K562 (cell line): ENCODE data around the gene PCDH1. TPM values are rescaled to one million over a fixed set of nuclear protein-coding genes. Genes with fewer than 3 reads are reported as not detected.

Source experiments
- ATAC-seq: fragments of 200-7000 bp; cut with Tn5 transposase; 3 replicates; pipeline ENCODE4 v1.9.1; 2020; ENCODE audit warnings: moderate library complexity
- BruUV-seq: library from RNA; stranded (reverse); fragments of 400-500 nt; replicated peaks from 2 replicates; lab custom pipeline; 2021; lab: Mats Ljungman, UMichigan
- CTCF ChIA-PET: fragments of 300-600 bp; formaldehyde crosslinking; extraction: SDS; loops from one replicate; lab custom pipeline; 2021; ENCODE audit warnings: low intra/inter-chr PET ratio; lab: Yijun Ruan, JAX
- POLR2A ChIA-PET: fragments of 300-600, 350-650 bp; sonication (Branson Sonifier 250); formaldehyde crosslinking; extraction: SDS; loops from one replicate; lab custom pipeline; 2021; ENCODE audit warnings: antibody characterized with exemption, inconsistent platforms; lab: Yijun Ruan, JAX
- DNase-seq, 4 experiments: peaks; one replicate each; pipeline versions ENCODE4 v3.0.0 to v3.0.0-alpha.2; 2011 to 2018; ENCODE audit warnings: low spot score in 3 of 4, mixed read lengths in 3 of 4; ENCODE audit errors: extremely low read depth in 1 of 4
- FAIRE-seq: peaks from 2 replicates; lab custom pipeline; 2011; peaks lifted over from hg19 to GRCh38; lab: Jason Lieb, UNC
- H2AFZ ChIP-seq: 2 replicates; pipeline ENCODE4 v1.6.0; 2011; ENCODE audit warnings: low read depth, low read length, control low read depth, inconsistent platforms
- H3K27ac ChIP-seq: fragments of 200-600 bp; 3 replicates; pipeline ENCODE4 v1.8.0; 2011; ENCODE audit warnings: low read depth, mild to moderate bottlenecking, control low read depth, inconsistent platforms, low read length, moderate library complexity, mixed read lengths; ENCODE audit errors: extremely low read depth
- H3K27me3 ChIP-seq, 2 experiments: fragments of 300-600 bp in 1 of 2; 2 replicates in 1 of 2; 3 replicates in 1 of 2; pipeline versions ENCODE4 v1.6.0 to v1.8.0; 2011; ENCODE audit warnings: inconsistent platforms in 2 of 2, low read length in 2 of 2, mild to moderate bottlenecking in 1 of 2, mixed read lengths in 1 of 2, moderate library complexity in 1 of 2; ENCODE audit not compliant: control insufficient read depth in 2 of 2, insufficient read depth in 2 of 2
- H3K36me3 ChIP-seq: fragments of 300-600 bp; 3 replicates; pipeline ENCODE4 v1.8.0; 2011; ENCODE audit warnings: mild to moderate bottlenecking, low read length, inconsistent platforms; ENCODE audit not compliant: control insufficient read depth, insufficient read depth
- H3K4me1 ChIP-seq, 2 experiments: fragments of 200-600 bp in 1 of 2; replicated peaks in 1 of 2; 2 replicates in 1 of 2; 3 replicates in 1 of 2; pipeline versions ENCODE4 v1.5.1 to v1.8.0; 2011; ENCODE audit warnings: inconsistent platforms in 2 of 2, low read length in 2 of 2, mild to moderate bottlenecking in 1 of 2, mixed read lengths in 1 of 2, moderate library complexity in 1 of 2; ENCODE audit not compliant: control insufficient read depth in 2 of 2, insufficient read depth in 2 of 2
- H3K4me2 ChIP-seq: 2 replicates; pipeline ENCODE4 v1.6.1; 2011; ENCODE audit warnings: low read length, control low read depth, inconsistent platforms, mixed read lengths; ENCODE audit not compliant: insufficient read depth
- H3K4me3 ChIP-seq: fragments of 200-600 bp; sonication (generic), shearing (Covaris generic); 2 replicates; pipeline ENCODE4 v1.5.1; 2016; ENCODE audit warnings: control low read depth, inconsistent platforms
- H3K79me2 ChIP-seq: fragments of 200-600 bp; 3 replicates; pipeline ENCODE4 v1.8.0; 2011; ENCODE audit warnings: low read length, inconsistent platforms; ENCODE audit not compliant: control insufficient read depth, insufficient read depth
- H3K9ac ChIP-seq, 2 experiments: 2 replicates each; pipeline versions ENCODE4 v1.6.0 to v1.6.1; 2011; ENCODE audit warnings: low read depth in 2 of 2, low read length in 2 of 2, control low read depth in 1 of 2, inconsistent platforms in 1 of 2, mild to moderate bottlenecking in 1 of 2, mixed read lengths in 1 of 2; ENCODE audit not compliant: insufficient read depth in 1 of 2
- H3K9me1 ChIP-seq: one replicate; pipeline ENCODE4 v1.6.0; 2011; ENCODE audit warnings: inconsistent platforms, mild to moderate bottlenecking, low read length, moderate library complexity; ENCODE audit not compliant: control insufficient read depth, insufficient read depth
- H3K9me3 ChIP-seq: replicated peaks from 2 replicates; pipeline ENCODE4 v1.5.1; 2011; ENCODE audit warnings: low read depth, low read length, inconsistent platforms; ENCODE audit not compliant: control insufficient read depth, insufficient read depth
- H4K20me1 ChIP-seq: replicated peaks from 2 replicates; pipeline ENCODE4 v1.6.1; 2011; ENCODE audit warnings: low read length, inconsistent platforms, mixed read lengths; ENCODE audit not compliant: control insufficient read depth, insufficient read depth
- CBFA2T3 ChIP-seq: fragments of 450-650 bp; IDR thresholded peaks from 2 replicates; pipeline ENCODE4 v1.6.1; 2017
- ILK ChIP-seq: fragments of 450-650 bp; IDR thresholded peaks from 2 replicates; pipeline ENCODE4 v1.6.1; 2016; ENCODE audit warnings: missing genetic modification characterization, low read depth, mild to moderate bottlenecking, missing compliant biosample characterization, moderate library complexity, borderline replicate concordance
- LCOR ChIP-seq: sonication (generic); formaldehyde crosslinking; IDR thresholded peaks from 2 replicates; pipeline ENCODE4 v1.8.0; 2022; ENCODE audit warnings: mild to moderate bottlenecking, missing genetic modification reagents
- MITF ChIP-seq: IDR thresholded peaks from 2 replicates; pipeline ENCODE4 v1.6.1; 2014; ENCODE audit warnings: antibody characterized with exemption
- NFYB ChIP-seq: IDR thresholded peaks from 2 replicates; pipeline ENCODE4 v1.6.1; 2011; ENCODE audit warnings: mild to moderate bottlenecking, moderate library complexity; ENCODE audit not compliant: insufficient read length; ENCODE audit errors: extremely low read depth
- RB1 ChIP-seq: fragments of 450-650 bp; IDR thresholded peaks from 2 replicates; pipeline ENCODE4 v1.6.1; 2017; ENCODE audit warnings: low read depth, mild to moderate bottlenecking
- RHOXF2B ChIP-seq: fragments of 250-450 bp; sonication (Bioruptor Pico); conservative IDR thresholded peaks from 2 replicates; pipeline ENCODE4 v1.5.1; 2021
- SAFB2 ChIP-seq: fragments of 200-400 bp; formaldehyde crosslinking; IDR thresholded peaks from 2 replicates; pipeline ENCODE4 v1.6.1; 2018; ENCODE audit warnings: borderline replicate concordance, low read length, low read depth, moderate library complexity; ENCODE audit not compliant: severe bottlenecking
- SOX6 ChIP-seq: fragments of 450-650 bp; IDR thresholded peaks from 2 replicates; pipeline ENCODE4 v1.6.1; 2014; ENCODE audit warnings: mild to moderate bottlenecking
- TAL1 ChIP-seq: fragments of 450-650 bp; IDR thresholded peaks from 2 replicates; pipeline ENCODE4 v1.6.1; 2016; ENCODE audit warnings: mild to moderate bottlenecking
- TCF3 ChIP-seq: sonication (generic); formaldehyde crosslinking; IDR thresholded peaks from 2 replicates; pipeline ENCODE4 v1.4.0; 2020; ENCODE audit warnings: mild to moderate bottlenecking, missing genetic modification reagents
- TCF7L2 ChIP-seq: fragments of 150-350 bp; IDR thresholded peaks from 2 replicates; pipeline ENCODE4 v1.6.1; 2016; ENCODE audit warnings: low read depth, mild to moderate bottlenecking, low read length, moderate library complexity
- TEAD4 ChIP-seq, 2 experiments: sonication (generic) in 1 of 2; formaldehyde crosslinking in 1 of 2; IDR thresholded peaks; 2 replicates each; pipeline versions ENCODE4 v1.6.1 to v1.8.0; 2012 to 2022; ENCODE audit warnings: borderline replicate concordance in 1 of 2, inconsistent platforms in 1 of 2, low read length in 1 of 2, mild to moderate bottlenecking in 1 of 2, missing genetic modification reagents in 1 of 2
- TFAP4 ChIP-seq: sonication (generic); formaldehyde crosslinking; IDR thresholded peaks from 2 replicates; pipeline ENCODE4 v1.8.0; 2022; ENCODE audit warnings: missing genetic modification reagents, mild to moderate bottlenecking, moderate library complexity, borderline replicate concordance
- VEZF1 ChIP-seq: fragments of 200-800 bp; sonication (Bioruptor generic); IDR thresholded peaks from 2 replicates; pipeline ENCODE4 v1.6.1; 2017; ENCODE audit warnings: missing genetic modification characterization, missing compliant biosample characterization
- YY1 ChIP-seq, 3 experiments: IDR thresholded peaks; 2 replicates each; pipeline ENCODE4 v1.6.1; 2011; ENCODE audit warnings: low read length in 2 of 3, mild to moderate bottlenecking in 2 of 3, moderate library complexity in 2 of 3, borderline replicate concordance in 1 of 3, control low read depth in 1 of 3, low read depth in 1 of 3; ENCODE audit not compliant: insufficient read depth in 3 of 3, insufficient replicate concordance in 2 of 3, control insufficient read depth in 1 of 3, insufficient read length in 1 of 3; ENCODE audit errors: extremely low read depth in 1 of 3
- ZNF146 ChIP-seq: IDR thresholded peaks from one replicate; pipeline ENCODE4 v1.6.1; 2018; ENCODE audit warnings: missing compliant biosample characterization; ENCODE audit not compliant: unreplicated experiment
- WGBS: fragments of 100-300 bp; shearing (Covaris generic); methylation state at CpG from one replicate; pipeline ENCODE4 v1.1.6; 2016; ENCODE audit warnings: low coverage, mixed read lengths; ENCODE audit not compliant: insufficient coverage; ENCODE audit errors: missing lambda C conversion rate; 5-methylcytosine and 5-hydroxymethylcytosine counted together
- in situ Hi-C: fragments of 300-500 bp; cut with MboI; formaldehyde crosslinking; loops from 4 replicates; pipeline ENCODE4 v1.15.0; 2018; ENCODE audit warnings: inconsistent platforms, mixed read lengths
- intact Hi-C: fragments of 100-400 bp; cut with micrococcal nuclease; formaldehyde crosslinking; loops from 2 replicates; pipeline ENCODE4 v1.14.2; 2022
- polyA plus RNA-seq, 8 experiments: library from polyadenylated mRNA; depleted of rRNA in 4 of 8; stranded (reverse) in 5 of 8; unstranded in 3 of 8; fragments of >200 nt; fragmentation: Nextera tagmentation in 2 of 8; fragmentation: Illumina TruSeq in 1 of 8; extraction: Ambion mirVana in 2 of 8; extraction: Trizol in 1 of 8; gene quantifications; 2 replicates each; pipeline versions ENCODE4 v1.2.1 to v1.2.3, GENCODE V29; 2011 to 2014; ENCODE audit warnings: inconsistent platforms in 1 of 8, missing spikeins in 1 of 8
- total RNA-seq, 7 experiments: library from RNA; depleted of rRNA in 6 of 7; stranded (reverse); fragments of >200 nt in 6 of 7; fragmentation: Illumina TruSeq in 2 of 7; extraction: Trizol in 2 of 7; gene quantifications; 2 replicates each; pipeline versions ENCODE4 v1.2.1 to v1.2.3, GENCODE V29; 2011 to 2021; ENCODE audit warnings: low replicate concordance in 1 of 7

PCDH1 gene
- total and polyA plus RNA-seq, 9 of the 15 experiments (the other 6 are each of a cell fraction or from before 2014, with no cell fraction given) = 0.11 to 3.6 (median 1.9) TPM; not detected in 1

- in situ Hi-C loops = loop anchor here (10.0 kb wide), 1 partner anchor 112 kb away; no protein-coding TSS in a partner anchor
- Histone ChIP-seq H3K4me1 (peaks cover 2 to 9% of the 10 kb centered on the region in 2 experiments), H3K9me1 (no peaks in the 10 kb centered on the region), H3K27ac (no peak overlapping the region), H3K4me3 (no peak overlapping the region), H4K20me1 (no peaks in the 10 kb centered on the region), H3K4me2 (no peak overlapping the region), H3K27me3 (peaks cover 4 to 11% of the 10 kb centered on the region in 2 experiments; a peak in 3 of 5 replicates), H3K9ac (no peak overlapping the region), H3K36me3 (no peaks in the 10 kb centered on the region), H3K9me3 (no peaks in the 10 kb centered on the region), H3K79me2 (no peaks in the 10 kb centered on the region), H2AFZ (no peak overlapping the region; the same call in 1 of the 2 replicates)
- DNase-seq = peak; percentile 39 to 55 (median 50)
- BruUV-seq = no TSS peak
- POLR2A ChIA-PET = interaction anchor here (0.9 kb wide), 1 partner anchor 8 kb away, joined by 3 read pairs; no protein-coding TSS in a partner anchor
- CTCF ChIA-PET = no interaction called here
- ATAC-seq = peak; percentile 45
- 5% methylated on average over 9 of the region's 11 CpGs for WGBS
- FAIRE-seq = peak; percentile 67
- intact Hi-C loops = loop anchor here (2.0 to 10.0 kb wide), 2 partner anchors 62 to 148 kb away; partner anchors contain the start of genes PCDH1 and RNF14
- TF ChIP-seq NFYB (no peak), SAFB2 (no peak), TCF7L2 (no peak), RHOXF2B (CRISPR knock-in tag) (no peak), TFAP4 (CRISPR knock-in tag) (peak; percentile 59; the same call in 1 of the 2 replicates), RB1 (no peak), YY1 (IDR thresholded peaks at IDR 0.05; ENCODE audit: borderline replicate concordance in 1 of 3, control insufficient read depth in 1 of 3, extremely low read depth in 1 of 3, insufficient read depth in 3 of 3, insufficient read length in 1 of 3, insufficient replicate concordance in 2 of 3, low read depth in 1 of 3, low read length in 2 of 3) (no peak), VEZF1 (peak; percentile 32; the same call in 1 of the 2 replicates), CBFA2T3 (peak; percentile 66), MITF (no peak), TEAD4 (IDR thresholded peaks at IDR 0.05; ENCODE audit: low read length) (peak; percentile 17; the same call in 1 of the 2 replicates), TEAD4 (CRISPR knock-in tag; IDR thresholded peaks at IDR 0.05; ENCODE audit: borderline replicate concordance) (no peak), LCOR (CRISPR knock-in tag) (no peak), SOX6 (peak; percentile 25; the same call in 1 of the 2 replicates), TAL1 (peak; percentile 30; the same call in 1 of the 2 replicates), TCF3 (CRISPR knock-in tag) (peak; percentile 59), ZNF146 (no peak), ILK (tag) (no peak)
These were observed 61.4 kb downstream of the PCDH1 start for GRCh38 chr5:141816598-141817399.
